GM12892 (cell line): ENCODE data around the gene MAP2K3.
"Not testable (repeated sequence)": the region's sequence is repeated elsewhere in the genome, so short reads cannot be mapped to it uniquely, and the experiment has no call there.

Experiments
- POLR2A ChIP-seq: IDR thresholded peaks from 2 replicates; pipeline ENCODE4 v1.6.1; 2011; ENCODE audit warnings: low read depth, low read length, control low read depth
- POLR2AphosphoS5 ChIP-seq: IDR thresholded peaks from 2 replicates; pipeline ENCODE4 v1.6.1; 2011; ENCODE audit warnings: low read depth, low read length, control low read depth
- TAF1 ChIP-seq: IDR thresholded peaks from 2 replicates; pipeline ENCODE4 v1.6.1; 2011; ENCODE audit warnings: low read depth, mild to moderate bottlenecking, control low read depth, low read length, borderline replicate concordance

DNA sequence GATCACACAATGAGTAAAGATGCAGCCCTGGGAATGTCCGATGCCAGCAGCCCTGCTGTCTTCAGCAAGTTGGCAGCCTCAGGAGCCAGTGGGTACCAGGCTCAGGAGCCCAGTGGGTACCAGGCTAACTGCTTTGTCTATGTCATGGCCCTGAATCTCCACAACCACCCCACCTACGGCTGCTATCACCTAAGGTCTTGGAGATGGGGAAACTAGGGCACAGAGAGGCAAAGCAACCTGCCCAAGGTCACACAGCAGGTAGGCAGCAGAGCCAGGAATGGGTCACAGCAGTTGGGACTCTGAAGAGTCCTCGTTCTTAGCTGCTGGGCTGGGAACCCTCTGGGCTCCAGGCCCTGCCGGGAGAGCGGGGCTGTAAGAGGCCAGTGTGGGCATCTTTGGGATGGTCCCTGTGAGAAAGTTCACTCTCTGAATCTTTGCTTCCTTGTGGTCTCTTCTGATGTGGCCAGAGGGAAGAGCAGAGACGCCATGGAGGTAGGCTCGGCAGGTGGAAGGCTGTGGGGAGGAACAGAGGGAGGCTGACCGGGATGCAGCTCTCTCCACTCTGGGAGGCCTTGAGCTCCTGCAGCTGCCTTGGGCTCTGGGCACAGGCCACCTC, 57.5 kb downstream of the MAP2K3 start:
- TF ChIP-seq POLR2A, POLR2AphosphoS5, TAF1: not testable (repeated sequence)
